NCI-H345 treated with DMSO at 0.1 percent for 48 hours (cell line): ENCODE measurements around the gene OR51Q1.

Experiments used
- DNase-seq: peaks from one replicate; lab custom pipeline; 2025; ENCODE audit not compliant: unreplicated experiment; lab: John Stamatoyannopoulos, UW

The OR51Q1 gene

GRCh38 chr11:5421811-5422210, at the start of gene OR51Q1:
Gene OR51Q1 (plus strand): TSS chr11:5422111. CDS start chr11:5422201, 90 bp downstream.
- no peak for DNase-seq

GRCh38 chr11:5380740-5381342, 41.1 kb upstream of the OR51Q1 start:
- DNase-seq = peak; percentile 29

- no peak for DNase-seq
These were observed 38.3 kb upstream of the OR51Q1 start, which contains the start of gene OR51M1 for GRCh38 chr11:5383576-5383975. Gene OR51M1 (plus strand): TSS chr11:5383812. CDS start chr11:5389399, 5,587 bp downstream.

GRCh38 chr11:5384335-5384734, 37.6 kb upstream of the OR51Q1 start:
- no peak for DNase-seq

GRCh38 chr11:5390210-5390609, 31.7 kb upstream of the OR51Q1 start:
- DNase-seq = no peak

GRCh38 chr11:5394091-5394490, 27.8 kb upstream of the OR51Q1 start:
- no peak for DNase-seq

GRCh38 chr11:5398936-5399335, 23.0 kb upstream of the OR51Q1 start:
- no peak for DNase-seq

- DNase-seq = no peak
These were observed 16.7 kb upstream of the OR51Q1 start for GRCh38 chr11:5405173-5405572.

- no peak for DNase-seq
These were observed 918 bp upstream of the OR51Q1 start for GRCh38 chr11:5420993-5421392.

- DNase-seq = no peak
These were observed 1.2 kb downstream of the OR51Q1 start for GRCh38 chr11:5423131-5423530.

GRCh38 chr11:5441414-5441813, 19.5 kb downstream of the OR51Q1 start, which contains the start of gene OR51I1:
Gene OR51I1 (minus strand): TSS chr11:5441514. CDS start chr11:5441514, 0 bp downstream.
- no peak for DNase-seq

- no peak for DNase-seq
These were observed 22.0 kb downstream of the OR51Q1 start for GRCh38 chr11:5443835-5444393.

- no peak for DNase-seq
These were observed 27.1 kb downstream of the OR51Q1 start, which contains the start of gene OR51I2 for GRCh38 chr11:5449023-5449422. Gene OR51I2 (plus strand): TSS chr11:5449323. CDS start chr11:5453489, 4,166 bp downstream.

GRCh38 chr11:5449432-5449831, 27.5 kb downstream of the OR51Q1 start:
- no peak for DNase-seq

- DNase-seq = no peak
These were observed 39.2 kb downstream of the OR51Q1 start for GRCh38 chr11:5460983-5461621.

GRCh38 chr11:5467527-5467926, 45.6 kb downstream of the OR51Q1 start:
- DNase-seq = no peak
